ENCODE results near the gene LSR.
"Not testable (repeated sequence)": the region's sequence is repeated elsewhere in the genome, so short reads cannot be mapped to it uniquely, and the experiment has no call there.

The LSR gene

DNA sequence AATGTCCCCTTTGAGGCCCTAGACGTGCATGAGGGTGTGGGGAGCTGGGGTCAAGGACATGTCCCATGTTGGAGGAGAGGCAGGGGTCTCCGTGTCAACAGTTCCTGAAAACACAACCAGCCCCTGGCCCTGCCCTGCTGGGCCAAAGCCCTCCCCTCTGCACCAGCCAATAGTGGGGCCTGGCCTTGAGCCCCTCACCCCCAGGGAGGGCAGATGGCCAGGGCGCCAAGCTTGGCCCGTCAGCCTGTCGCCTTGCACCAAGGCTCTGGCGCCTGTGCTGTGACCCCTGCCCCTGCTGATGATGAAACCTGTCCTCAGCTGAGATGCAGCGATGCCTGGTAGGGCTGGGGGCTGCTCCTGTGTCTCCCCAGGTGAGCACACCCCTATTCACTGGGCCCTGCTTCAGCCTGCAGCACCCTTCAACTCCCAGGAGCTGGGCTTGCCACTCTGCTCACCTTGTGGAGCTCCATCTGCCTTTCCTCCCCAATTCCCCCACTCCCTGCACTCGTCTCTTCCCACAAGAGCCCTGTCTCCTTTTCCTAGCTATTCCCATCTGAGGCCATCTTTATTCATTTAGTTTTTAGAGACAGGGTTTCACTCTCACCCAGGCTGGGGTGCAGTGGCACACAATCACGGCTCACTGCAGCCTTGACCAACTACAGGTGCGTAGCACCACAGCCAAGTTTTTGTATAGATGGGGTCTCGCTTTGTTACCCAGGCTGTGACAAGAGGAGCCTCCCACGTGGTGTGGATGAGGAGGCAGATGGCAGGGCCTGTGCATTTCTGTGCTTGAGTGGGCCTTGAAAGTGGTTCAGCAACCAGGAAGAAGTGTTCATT lies 31.4 kb downstream of the LSR start:
- DNase-seq (ENCODE audit: low read depth): no peak
- TF ChIP-seq, protein P1, sequence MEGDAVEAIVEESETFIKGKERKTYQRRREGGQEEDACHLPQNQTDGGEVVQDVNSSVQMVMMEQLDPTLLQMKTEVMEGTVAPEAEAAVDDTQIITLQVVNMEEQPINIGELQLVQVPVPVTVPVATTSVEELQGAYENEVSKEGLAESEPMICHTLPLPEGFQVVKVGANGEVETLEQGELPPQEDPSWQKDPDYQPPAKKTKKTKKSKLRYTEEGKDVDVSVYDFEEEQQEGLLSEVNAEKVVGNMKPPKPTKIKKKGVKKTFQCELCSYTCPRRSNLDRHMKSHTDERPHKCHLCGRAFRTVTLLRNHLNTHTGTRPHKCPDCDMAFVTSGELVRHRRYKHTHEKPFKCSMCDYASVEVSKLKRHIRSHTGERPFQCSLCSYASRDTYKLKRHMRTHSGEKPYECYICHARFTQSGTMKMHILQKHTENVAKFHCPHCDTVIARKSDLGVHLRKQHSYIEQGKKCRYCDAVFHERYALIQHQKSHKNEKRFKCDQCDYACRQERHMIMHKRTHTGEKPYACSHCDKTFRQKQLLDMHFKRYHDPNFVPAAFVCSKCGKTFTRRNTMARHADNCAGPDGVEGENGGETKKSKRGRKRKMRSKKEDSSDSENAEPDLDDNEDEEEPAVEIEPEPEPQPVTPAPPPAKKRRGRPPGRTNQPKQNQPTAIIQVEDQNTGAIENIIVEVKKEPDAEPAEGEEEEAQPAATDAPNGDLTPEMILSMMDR (IDR thresholded peaks at IDR 0.05; ENCODE audit: control insufficient read depth, insufficient read depth, low read depth, low read length, missing control alignments): no peak
- H3K4me3 ChIP-seq (ENCODE audit: control insufficient read depth, low read depth, low read length): no peak overlapping the region

DNA sequence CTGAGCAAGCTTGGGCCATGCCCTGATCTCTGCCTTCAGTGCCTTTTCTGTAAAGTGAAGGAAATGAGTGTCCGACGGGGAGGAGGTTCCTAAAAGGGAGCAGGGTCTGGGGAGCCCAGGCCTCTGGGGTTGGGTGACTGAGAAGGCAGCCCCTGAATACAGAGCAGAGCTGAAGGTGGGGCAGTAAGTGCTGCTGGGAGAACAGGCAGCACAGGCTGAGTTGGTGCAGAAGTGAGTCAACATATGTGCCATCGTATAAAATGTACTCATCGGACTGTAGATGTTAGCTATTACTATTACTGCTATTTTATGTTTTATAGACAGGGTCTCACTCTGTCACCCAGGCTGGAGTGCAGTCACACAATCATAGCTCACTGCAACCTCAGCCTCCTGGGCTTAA lies 32.5 kb downstream of the LSR start:
- H3K4me3 ChIP-seq (ENCODE audit: control insufficient read depth, low read depth, low read length): no peak overlapping the region

DNA sequence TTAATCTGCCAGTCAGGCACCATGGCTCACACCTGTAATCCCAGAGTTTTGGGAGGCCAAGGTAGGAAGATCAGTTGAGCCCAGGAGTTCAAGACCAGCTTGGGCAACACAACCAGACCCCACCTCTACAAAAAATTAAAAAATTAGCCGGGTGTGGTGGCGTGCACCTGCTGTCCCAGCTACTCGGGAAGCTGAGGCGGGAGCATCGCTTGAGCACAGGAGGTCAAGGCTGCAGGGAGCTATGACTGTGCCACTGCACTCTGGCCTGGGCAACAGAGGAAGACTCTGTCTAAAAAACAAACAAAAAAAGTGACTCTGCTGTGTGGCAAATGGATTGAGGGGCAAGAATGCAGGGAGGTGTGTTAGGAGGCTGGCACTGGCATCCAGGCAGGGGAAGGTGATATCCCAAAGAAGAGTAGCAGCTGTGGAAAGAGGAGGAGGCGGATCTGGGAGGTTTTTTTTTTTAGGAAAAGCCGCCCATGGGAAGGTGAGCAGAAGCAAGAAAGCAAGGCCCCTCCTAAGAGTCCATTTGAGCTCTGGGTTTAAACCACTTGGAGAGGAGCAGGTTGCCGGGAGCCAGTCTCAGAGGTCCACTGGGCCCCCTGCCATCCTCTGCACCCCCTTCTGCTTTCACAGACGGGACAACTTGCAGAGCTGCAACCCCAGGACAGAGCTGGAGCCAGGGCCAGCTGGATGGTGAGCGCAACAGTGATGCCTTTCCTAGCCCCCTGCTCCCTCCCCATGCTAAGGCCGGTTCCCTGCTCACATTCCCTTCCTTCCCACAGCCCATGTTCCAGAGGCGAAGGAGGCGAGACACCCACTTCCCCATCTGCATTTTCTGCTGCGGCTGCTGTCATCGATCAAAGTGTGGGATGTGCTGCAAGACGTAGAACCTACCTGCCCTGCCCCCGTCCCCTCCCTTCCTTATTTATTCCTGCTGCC lies 35.6 kb downstream of the LSR start:
- no peak overlapping the region for H3K4me3 ChIP-seq (ENCODE audit: control insufficient read depth, low read depth, low read length)
- DNase-seq (ENCODE audit: low read depth): no peak
- TF ChIP-seq, protein P1 (IDR thresholded peaks at IDR 0.05; ENCODE audit: control insufficient read depth, insufficient read depth, low read depth, low read length, missing control alignments): no peak

More for the DNA sequence above, 32.5 kb downstream of the LSR start:
- TF ChIP-seq, protein P1 (IDR thresholded peaks at IDR 0.05; ENCODE audit: control insufficient read depth, insufficient read depth, low read depth, low read length, missing control alignments): no peak
- DNase-seq (ENCODE audit: low read depth): no peak

DNA sequence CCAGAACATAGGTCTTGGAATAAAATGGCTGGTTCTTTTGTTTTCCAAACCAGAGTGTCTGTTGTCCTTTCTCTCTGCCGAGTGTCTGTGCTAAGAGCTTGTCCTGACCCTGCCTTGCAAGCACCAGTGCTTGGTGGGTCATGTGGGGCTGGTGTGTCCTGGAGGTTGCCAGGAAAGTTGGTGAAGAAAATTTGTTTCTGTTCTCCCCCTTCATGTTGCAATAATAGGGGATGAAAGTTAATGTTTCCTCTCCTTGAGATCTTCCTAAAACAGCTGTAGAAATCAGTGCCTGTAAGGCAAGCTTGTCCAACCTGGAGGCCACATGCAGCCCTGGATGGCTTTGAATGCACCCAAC lies 36.3 kb downstream of the LSR start:
- DNase-seq (ENCODE audit: low read depth): no peak
- TF ChIP-seq, protein P1 (IDR thresholded peaks at IDR 0.05; ENCODE audit: control insufficient read depth, insufficient read depth, low read depth, low read length, missing control alignments): no peak
- no peak overlapping the region for H3K4me3 ChIP-seq (ENCODE audit: control insufficient read depth, low read depth, low read length)

DNA sequence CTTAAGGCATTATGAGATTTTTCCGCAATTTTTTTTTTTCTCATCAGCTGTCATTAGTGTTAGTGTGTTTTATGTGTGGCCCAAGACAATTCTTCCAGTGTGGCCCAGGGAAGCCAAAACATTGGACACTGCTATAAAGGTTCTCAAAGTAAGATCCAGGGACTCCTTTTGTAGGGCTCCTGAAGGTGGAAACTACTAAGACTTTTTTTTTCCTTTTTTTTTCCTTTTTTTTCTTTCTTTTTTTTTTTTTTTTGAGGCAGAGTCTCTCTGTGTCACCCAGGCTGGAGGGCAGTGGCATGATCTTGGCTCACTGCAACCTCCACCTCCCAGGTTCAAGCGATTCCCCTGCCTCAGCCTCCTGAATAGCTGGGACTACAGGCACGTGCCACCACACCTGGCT lies 36.7 kb downstream of the LSR start:
- DNase-seq (ENCODE audit: low read depth); H3K4me3 ChIP-seq (ENCODE audit: control insufficient read depth, low read depth, low read length): not testable (repeated sequence)

DNA sequence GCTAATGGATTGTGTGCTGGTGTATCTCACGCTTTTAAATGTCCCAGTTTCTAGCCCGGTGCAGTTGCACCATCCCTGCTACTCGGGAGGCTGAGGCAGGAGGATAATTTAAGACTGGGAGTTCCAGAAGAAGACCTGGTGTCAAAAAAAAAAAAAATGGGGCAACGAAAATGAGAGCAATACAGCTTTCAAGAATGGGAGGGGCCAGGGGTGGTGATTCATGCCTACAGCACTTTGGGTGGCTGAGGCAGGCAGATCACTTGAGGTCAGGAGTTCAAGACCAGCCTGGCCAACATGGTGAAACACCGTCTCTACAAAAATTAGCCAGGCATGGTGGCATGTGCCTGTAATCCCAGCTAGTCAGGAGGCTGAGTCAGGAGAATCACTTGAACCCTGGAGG lies 37.3 kb downstream of the LSR start:
- H3K4me3 ChIP-seq (ENCODE audit: control insufficient read depth, low read depth, low read length); DNase-seq (ENCODE audit: low read depth): not testable (repeated sequence)

DNA sequence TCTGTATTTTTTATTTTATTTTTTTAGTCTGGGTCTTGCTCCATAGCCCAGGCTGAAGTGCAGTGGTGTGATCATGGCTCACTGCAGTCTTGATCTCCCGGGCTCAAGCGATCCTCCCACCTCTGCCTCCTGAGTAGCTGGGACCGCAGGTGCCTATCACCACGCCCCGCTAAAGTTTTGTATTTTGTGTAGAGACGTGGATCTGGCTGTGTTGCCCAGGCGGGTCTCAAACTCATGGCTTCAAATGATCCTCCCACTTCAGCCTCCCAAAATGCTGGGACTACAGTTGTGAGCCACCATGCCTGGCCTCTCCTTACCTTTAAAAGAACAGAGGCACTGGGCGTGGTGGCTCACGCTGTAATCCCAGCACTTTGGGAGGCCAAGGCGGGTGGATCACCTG lies 38.9 kb downstream of the LSR start:
- no peak overlapping the region for H3K4me3 ChIP-seq (ENCODE audit: control insufficient read depth, low read depth, low read length)
- TF ChIP-seq, protein P1 (IDR thresholded peaks at IDR 0.05; ENCODE audit: control insufficient read depth, insufficient read depth, low read depth, low read length, missing control alignments): no peak
- DNase-seq (ENCODE audit: low read depth): no peak

Measured in AG09309 (cell line).